MM.1S (cell line): ENCODE measurements around the gene ANKRD30A.

Source experiments
- CTCF ChIP-seq: fragments of 300-600 bp; sonication (generic); IDR thresholded peaks from 2 replicates; pipeline ENCODE4 v1.5.1; 2016; ENCODE audit warnings: antibody characterized with exemption, low read length, mixed read lengths
- EZH2 ChIP-seq: fragments of 300-600 bp; sonication (generic); optimal IDR thresholded peaks from 2 replicates; pipeline ENCODE3; 2017; ENCODE audit warnings: low read depth, mild to moderate bottlenecking, antibody characterized with exemption, low read length, mixed read lengths
- EZH2phosphoT487 ChIP-seq: fragments of 300-600 bp; sonication (generic); IDR thresholded peaks from 2 replicates; pipeline ENCODE4 v1.6.1; 2018; ENCODE audit warnings: antibody characterized with exemption, low read length

- TF ChIP-seq EZH2 (no peak), EZH2phosphoT487 (no peak), CTCF (no peak)
Observed at GRCh38 chr10:37246637-37247036, 121.2 kb downstream of the ANKRD30A start.
